Caco-2 (cell line): ENCODE data around the gene TMPRSS15. TPM values are rescaled to one million over a fixed set of nuclear protein-coding genes. Genes with fewer than 3 reads are reported as not detected.

Source experiments
- BruUV-seq: library from RNA; stranded (reverse); fragments of 400-500 nt; replicated peaks from 2 replicates; lab custom pipeline; 2021; lab: Mats Ljungman, UMichigan
- CTCF ChIA-PET: fragments of 300-600 bp; sonication (Branson Sonifier 250); formaldehyde crosslinking; loops from one replicate; lab custom pipeline; 2022; ENCODE audit warnings: antibody characterized with exemption; lab: Charles Lee
- POLR2A ChIA-PET: fragments of 300-600 bp; sonication (Branson Sonifier 250); formaldehyde crosslinking; loops from one replicate; lab custom pipeline; 2022; ENCODE audit warnings: antibody characterized with exemption; lab: Charles Lee
- DNase-seq, 2 experiments: peaks; one replicate each; pipeline versions ENCODE4 v3.0.0 to v3.0.0-alpha.2; 2020 to 2022
- H3K27me3 ChIP-seq: replicated peaks from 2 replicates; pipeline ENCODE4 v1.6.0; 2011; ENCODE audit warnings: low read length; ENCODE audit not compliant: control insufficient read depth, insufficient read depth
- H3K36me3 ChIP-seq: 2 replicates; pipeline ENCODE4 v1.5.1; 2011; ENCODE audit warnings: low read length; ENCODE audit not compliant: control insufficient read depth, insufficient read depth
- H3K4me1 ChIP-seq: fragments of 250-450 bp; sonication (Bioruptor Pico); 2 replicates; pipeline ENCODE4 v1.5.1; 2020; ENCODE audit warnings: mild to moderate bottlenecking
- H3K4me3 ChIP-seq: 2 replicates; pipeline ENCODE4 v1.5.1; 2011; ENCODE audit warnings: low read depth, mild to moderate bottlenecking, control low read depth, low read length
- H3K9me3 ChIP-seq: fragments of 250-450 bp; sonication (Bioruptor Pico); 2 replicates; pipeline ENCODE4 v1.5.1; 2020; ENCODE audit warnings: mild to moderate bottlenecking, moderate library complexity
- H3K27ac Mint-ChIP-seq: one replicate; pipeline ENCODE4 v1.8.0; 2022; ENCODE audit warnings: mixed read lengths; ENCODE audit not compliant: unreplicated experiment
- H3K27me3 Mint-ChIP-seq: one replicate; pipeline ENCODE4 v1.8.0; 2022; ENCODE audit warnings: mixed read lengths; ENCODE audit not compliant: insufficient read depth, unreplicated experiment
- H3K36me3 Mint-ChIP-seq: one replicate; pipeline ENCODE4 v1.8.0; 2022; ENCODE audit warnings: mild to moderate bottlenecking, mixed read lengths; ENCODE audit not compliant: insufficient read depth, unreplicated experiment
- H3K4me1 Mint-ChIP-seq: one replicate; pipeline ENCODE4 v1.8.0; 2022; ENCODE audit warnings: low read depth, mixed read lengths; ENCODE audit not compliant: unreplicated experiment
- H3K4me3 Mint-ChIP-seq: one replicate; pipeline ENCODE4 v1.8.0; 2022; ENCODE audit warnings: mild to moderate bottlenecking, moderate library complexity, mixed read lengths; ENCODE audit not compliant: unreplicated experiment
- H3K9me3 Mint-ChIP-seq: one replicate; pipeline ENCODE4 v1.8.0; 2022; ENCODE audit warnings: mixed read lengths; ENCODE audit not compliant: unreplicated experiment
- CTCF ChIP-seq, 2 experiments: fragments of 200-600 bp in 1 of 2; IDR thresholded peaks; 1 replicate in 1 of 2; 2 replicates in 1 of 2; pipeline versions ENCODE4 v1.5.1 to v1.8.0; 2011 to 2022; ENCODE audit warnings: antibody characterized with exemption in 1 of 2, control low read depth in 1 of 2, inconsistent platforms in 1 of 2, low read depth in 1 of 2, low read length in 1 of 2, mild to moderate bottlenecking in 1 of 2, moderate library complexity in 1 of 2; ENCODE audit not compliant: insufficient read depth in 1 of 2, severe bottlenecking in 1 of 2, unreplicated experiment in 1 of 2
- intact Hi-C: fragments of 100-400 bp; cut with micrococcal nuclease; formaldehyde crosslinking; loops from one replicate; pipeline ENCODE4 v1.10.0; 2022; ENCODE audit not compliant: unreplicated experiment
- total RNA-seq: library from RNA; stranded (reverse); gene quantifications from 2 replicates; pipeline ENCODE4 v1.2.3, GENCODE V29; 2022

TMPRSS15 gene
- total RNA-seq, 1 experiment from 2014 or later, result not detected

GRCh38 chr21:18228060-18228739, 175.4 kb downstream of the TMPRSS15 start:
- no peak for TF ChIP-seq CTCF (IDR thresholded peaks at IDR 0.05; ENCODE audit: insufficient read depth in 1 of 2, low read depth in 1 of 2, low read length in 1 of 2, severe bottlenecking in 1 of 2, unreplicated experiment in 1 of 2)
- ChIA-PET CTCF (no interaction called here), POLR2A (no interaction called here)
- H3K36me3 Mint-ChIP-seq, result no peaks in the 10 kb centered on the region
- Histone ChIP-seq H3K36me3 (no peaks in the 10 kb centered on the region), H3K9me3 (no peaks in the 10 kb centered on the region), H3K27me3 (no peaks in the 10 kb centered on the region), H3K4me1 (no peaks in the 10 kb centered on the region), H3K4me3 (no peak overlapping the region)
- no peak overlapping the region for H3K4me3 Mint-ChIP-seq
- no peak overlapping the region for H3K27ac Mint-ChIP-seq
- peaks cover 3% of the 10 kb centered on the region for H3K27me3 Mint-ChIP-seq
- H3K4me1 Mint-ChIP-seq, result no peaks in the 10 kb centered on the region
- intact Hi-C loops, result no loop called here
- no TSS peak for BruUV-seq
- no peaks in the 10 kb centered on the region for H3K9me3 Mint-ChIP-seq
- no peak for DNase-seq

- Mint-ChIP-seq H3K4me1 (no peaks in the 10 kb centered on the region), H3K4me3 (no peak overlapping the region), H3K9me3 (no peaks in the 10 kb centered on the region), H3K27ac (no peak overlapping the region), H3K36me3 (no peaks in the 10 kb centered on the region), H3K27me3 (peaks cover 3% of the 10 kb centered on the region)
- CTCF ChIA-PET, result no interaction called here
- H3K36me3 ChIP-seq, result no peaks in the 10 kb centered on the region
- H3K27me3 ChIP-seq, result no peaks in the 10 kb centered on the region
- no peaks in the 10 kb centered on the region for H3K9me3 ChIP-seq
- BruUV-seq, result no TSS peak
- no peak overlapping the region for H3K4me3 ChIP-seq
- no peaks in the 10 kb centered on the region for H3K4me1 ChIP-seq
- no peak for TF ChIP-seq CTCF (IDR thresholded peaks at IDR 0.05; ENCODE audit: insufficient read depth in 1 of 2, low read depth in 1 of 2, low read length in 1 of 2, severe bottlenecking in 1 of 2, unreplicated experiment in 1 of 2)
- no peak for DNase-seq
- POLR2A ChIA-PET, result no interaction called here
- intact Hi-C loops, result no loop called here
Observed at GRCh38 chr21:18222346-18222745, 181.2 kb downstream of the TMPRSS15 start.

- no peak for TF ChIP-seq CTCF (IDR thresholded peaks at IDR 0.05; ENCODE audit: insufficient read depth in 1 of 2, low read depth in 1 of 2, low read length in 1 of 2, severe bottlenecking in 1 of 2, unreplicated experiment in 1 of 2)
- H3K9me3 Mint-ChIP-seq, result no peaks in the 10 kb centered on the region
- H3K9me3 ChIP-seq, result no peaks in the 10 kb centered on the region
- POLR2A ChIA-PET, result no interaction called here
- BruUV-seq, result no TSS peak
- peaks cover 6% of the 10 kb centered on the region for H3K27me3 Mint-ChIP-seq
- H3K36me3 Mint-ChIP-seq, result no peaks in the 10 kb centered on the region
- H3K4me1 Mint-ChIP-seq, result no peaks in the 10 kb centered on the region
- no peak overlapping the region for H3K4me3 Mint-ChIP-seq
- no peak overlapping the region for H3K27ac Mint-ChIP-seq
- H3K4me3 ChIP-seq, result no peak overlapping the region
- CTCF ChIA-PET, result no interaction called here
- H3K36me3 ChIP-seq, result no peaks in the 10 kb centered on the region
- H3K4me1 ChIP-seq, result no peaks in the 10 kb centered on the region
- H3K27me3 ChIP-seq, result no peaks in the 10 kb centered on the region
- DNase-seq, result no peak
- intact Hi-C loops, result no loop called here
Observed at GRCh38 chr21:18220498-18220897, 183.1 kb downstream of the TMPRSS15 start.

Other genes with a start within 250 kb of the TMPRSS15 start
- gene CHODL, start 159.0 kb downstream of the TMPRSS15 start, total RNA-seq, result 0.16 TPM in 1 of 2 replicates, not detected in the other